Keratinocyte (primary cell): ENCODE measurements around the gene OR5A2. TPM values are rescaled to one million over a fixed set of nuclear protein-coding genes. Genes with fewer than 3 reads are reported as not detected.

Experiments
- DNase-seq: peaks from one replicate; pipeline ENCODE4 v3.0.0-alpha.2; 2011; ENCODE audit warnings: low read depth, missing footprints, low spot score
- FAIRE-seq: peaks from 2 replicates; lab custom pipeline; 2011; peaks lifted over from hg19 to GRCh38; lab: Jason Lieb, UNC
- H2AFZ ChIP-seq: 2 replicates; pipeline ENCODE4 v1.6.0; 2012; ENCODE audit warnings: low read length, control low read depth, inconsistent platforms; ENCODE audit not compliant: control insufficient read depth
- H3K27ac ChIP-seq: 2 replicates; pipeline ENCODE4 v1.5.1; 2011; ENCODE audit warnings: low read length; ENCODE audit not compliant: control insufficient read depth, insufficient read depth
- H3K27me3 ChIP-seq: 3 replicates; pipeline ENCODE4 v1.6.0; 2011; ENCODE audit warnings: low read length; ENCODE audit not compliant: control insufficient read depth, insufficient read depth; ENCODE audit errors: extremely low read depth
- H3K36me3 ChIP-seq, 2 experiments: 2 replicates in 1 of 2; 3 replicates in 1 of 2; pipeline ENCODE4 v1.5.1; 2011; ENCODE audit warnings: low read length in 2 of 2, mild to moderate bottlenecking in 1 of 2; ENCODE audit not compliant: control insufficient read depth in 2 of 2, insufficient read depth in 2 of 2; ENCODE audit errors: extremely low read depth in 1 of 2
- H3K4me1 ChIP-seq: 3 replicates; pipeline ENCODE4 v1.5.1; 2011; ENCODE audit warnings: low read length; ENCODE audit not compliant: control insufficient read depth, insufficient read depth; ENCODE audit errors: extremely low read depth
- H3K4me2 ChIP-seq: 3 replicates; pipeline ENCODE4 v1.6.0; 2011; ENCODE audit warnings: low read depth, low read length; ENCODE audit not compliant: control insufficient read depth, insufficient read depth; ENCODE audit errors: extremely low read depth
- H3K4me3 ChIP-seq, 3 experiments: fragments of 200-600 bp in 1 of 3; sonication (generic) in 1 of 3; 2 replicates in 2 of 3; 3 replicates in 1 of 3; pipeline ENCODE4 v1.5.1; 2011 to 2016; ENCODE audit warnings: low read length in 3 of 3, mild to moderate bottlenecking in 3 of 3, control low read depth in 2 of 3, inconsistent platforms in 1 of 3, low read depth in 1 of 3, mixed read lengths in 1 of 3, mixed run types in 1 of 3, moderate library complexity in 1 of 3; ENCODE audit not compliant: control insufficient read depth in 2 of 3, insufficient read depth in 2 of 3; ENCODE audit errors: extremely low read depth in 1 of 3
- H3K79me2 ChIP-seq: 2 replicates; pipeline ENCODE4 v1.6.0; 2012; ENCODE audit warnings: low read length; ENCODE audit not compliant: control insufficient read depth, insufficient read depth
- H3K9ac ChIP-seq: 3 replicates; pipeline ENCODE4 v1.6.0; 2011; ENCODE audit warnings: low read length; ENCODE audit not compliant: control insufficient read depth, insufficient read depth; ENCODE audit errors: extremely low read depth
- H3K9me1 ChIP-seq: 3 replicates; pipeline ENCODE4 v1.6.0; 2011; ENCODE audit warnings: low read length; ENCODE audit not compliant: control insufficient read depth, insufficient read depth; ENCODE audit errors: extremely low read depth
- H3K9me3 ChIP-seq: 2 replicates; pipeline ENCODE4 v1.5.1; 2012; ENCODE audit warnings: low read depth, low read length; ENCODE audit not compliant: control insufficient read depth
- H4K20me1 ChIP-seq: 3 replicates; pipeline ENCODE4 v1.6.0; 2011; ENCODE audit warnings: low read length; ENCODE audit not compliant: control insufficient read depth, insufficient read depth; ENCODE audit errors: extremely low read depth
- EZH2 ChIP-seq: IDR thresholded peaks from one replicate; pipeline ENCODE4 v1.6.1; 2012; ENCODE audit warnings: inconsistent platforms, mild to moderate bottlenecking, low read length, moderate library complexity
- dilution Hi-C: fragments of 300-500 bp; cut with MboI; formaldehyde crosslinking; loops from one replicate; pipeline ENCODE4 v1.7.0; 2020; ENCODE audit warnings: low sequenced_read_pairs; ENCODE audit not compliant: extremely low pct_ligation_motif_present
- polyA plus RNA-seq, 5 experiments: library from polyadenylated mRNA; depleted of rRNA in 3 of 5; stranded (reverse) in 3 of 5; stranded (forward) in 1 of 5; unstranded in 1 of 5; fragments of >200 nt; gene quantifications; 1 replicate in 1 of 5; 2 replicates in 3 of 5; 3 replicates in 1 of 5; pipeline versions ENCODE4 v1.2.1 to v1.2.3, GENCODE V29; 2011 to 2012; ENCODE audit warnings: missing spikeins in 2 of 5, low read depth in 1 of 5, low replicate concordance in 1 of 5
- TF ChIP-seq, protein P1 (sequence below), 3 experiments: IDR thresholded peaks in 1 of 3; conservative IDR thresholded peaks in 1 of 3; optimal IDR thresholded peaks in 1 of 3; 2 replicates in 2 of 3; 3 replicates in 1 of 3; pipeline versions ENCODE3 to v1.5.1; 2011; ENCODE audit warnings: low read length in 3 of 3, mild to moderate bottlenecking in 3 of 3, moderate library complexity in 2 of 3, control low read depth in 1 of 3, inconsistent platforms in 1 of 3; ENCODE audit not compliant: insufficient read depth in 2 of 3; ENCODE audit errors: extremely low read depth in 1 of 3

OR5A2 gene
- polyA plus RNA-seq, 1 donor (not counting 4 experiments of a cell fraction or from before 2014, with no cell fraction given): not detected

DNA sequence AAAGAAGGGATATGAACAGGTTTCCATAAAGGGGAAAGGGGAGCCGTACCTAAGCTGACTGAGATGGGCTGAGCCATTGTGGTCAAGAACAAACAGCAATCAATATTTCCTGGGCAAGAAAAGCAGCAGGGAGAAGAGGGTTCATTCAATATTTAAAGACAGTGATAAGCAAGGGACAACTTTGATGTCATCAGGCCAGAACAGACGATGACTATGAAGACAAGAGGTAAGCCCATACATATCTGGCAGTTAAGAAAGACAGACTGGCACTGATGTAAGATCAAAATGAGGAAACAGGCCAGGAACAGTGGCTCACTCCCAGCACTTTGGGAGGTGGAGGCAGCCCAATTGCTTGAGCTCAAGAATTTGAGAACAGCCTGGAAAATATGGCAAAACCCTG lies 2.4 kb downstream of the OR5A2 start:
- Histone ChIP-seq H3K4me3 (no peak overlapping the region), H3K9me1 (no peaks in the 10 kb centered on the region), H3K27ac (no peak overlapping the region), H3K4me2 (no peak overlapping the region), H2AFZ (no peak overlapping the region), H3K36me3 (no peaks in the 10 kb centered on the region), H3K4me1 (no peaks in the 10 kb centered on the region), H3K27me3 (no peaks in the 10 kb centered on the region), H3K9ac (no peak overlapping the region), H3K9me3 (no peaks in the 10 kb centered on the region), H4K20me1 (no peaks in the 10 kb centered on the region), H3K79me2 (no peaks in the 10 kb centered on the region)
- DNase-seq (no peak), FAIRE-seq (no peak)
- dilution Hi-C loops: no loop called here
- TF ChIP-seq EZH2: no peak

DNA sequence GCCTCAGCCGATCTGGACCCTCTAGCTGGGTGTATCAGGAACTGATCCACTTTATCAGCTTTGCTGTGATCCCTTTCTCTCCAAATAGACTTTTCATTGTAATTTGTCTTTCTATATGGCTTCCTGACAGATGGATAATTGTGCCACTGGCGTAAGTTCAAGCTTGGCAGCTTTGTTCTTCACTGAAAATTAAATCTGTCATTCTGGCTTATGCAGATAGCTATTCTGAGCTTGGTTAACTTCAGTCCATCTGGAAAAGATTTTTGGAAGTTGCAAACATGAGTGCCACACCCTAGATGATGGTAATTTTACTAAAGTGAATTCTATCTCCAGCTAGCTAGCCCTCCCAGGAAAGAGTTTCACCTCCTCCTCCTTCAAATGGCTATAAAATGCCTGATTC lies 8.1 kb downstream of the OR5A2 start:
- Histone ChIP-seq H3K79me2 (no peaks in the 10 kb centered on the region), H3K27ac (no peak overlapping the region), H3K4me1 (no peaks in the 10 kb centered on the region), H2AFZ (no peak overlapping the region), H3K9me3 (no peaks in the 10 kb centered on the region), H3K36me3 (no peaks in the 10 kb centered on the region), H3K27me3 (no peaks in the 10 kb centered on the region), H3K9ac (no peak overlapping the region), H4K20me1 (no peaks in the 10 kb centered on the region), H3K9me1 (no peaks in the 10 kb centered on the region), H3K4me3 (no peak overlapping the region), H3K4me2 (no peak overlapping the region)
- no peak for TF ChIP-seq EZH2
- TF ChIP-seq, protein P1, sequence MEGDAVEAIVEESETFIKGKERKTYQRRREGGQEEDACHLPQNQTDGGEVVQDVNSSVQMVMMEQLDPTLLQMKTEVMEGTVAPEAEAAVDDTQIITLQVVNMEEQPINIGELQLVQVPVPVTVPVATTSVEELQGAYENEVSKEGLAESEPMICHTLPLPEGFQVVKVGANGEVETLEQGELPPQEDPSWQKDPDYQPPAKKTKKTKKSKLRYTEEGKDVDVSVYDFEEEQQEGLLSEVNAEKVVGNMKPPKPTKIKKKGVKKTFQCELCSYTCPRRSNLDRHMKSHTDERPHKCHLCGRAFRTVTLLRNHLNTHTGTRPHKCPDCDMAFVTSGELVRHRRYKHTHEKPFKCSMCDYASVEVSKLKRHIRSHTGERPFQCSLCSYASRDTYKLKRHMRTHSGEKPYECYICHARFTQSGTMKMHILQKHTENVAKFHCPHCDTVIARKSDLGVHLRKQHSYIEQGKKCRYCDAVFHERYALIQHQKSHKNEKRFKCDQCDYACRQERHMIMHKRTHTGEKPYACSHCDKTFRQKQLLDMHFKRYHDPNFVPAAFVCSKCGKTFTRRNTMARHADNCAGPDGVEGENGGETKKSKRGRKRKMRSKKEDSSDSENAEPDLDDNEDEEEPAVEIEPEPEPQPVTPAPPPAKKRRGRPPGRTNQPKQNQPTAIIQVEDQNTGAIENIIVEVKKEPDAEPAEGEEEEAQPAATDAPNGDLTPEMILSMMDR (optimal IDR thresholded peaks at IDR 0.05 in 1 of 3, IDR thresholded peaks at IDR 0.05 in 1 of 3, conservative IDR thresholded peaks at IDR 0.05 in 1 of 3; ENCODE audit: extremely low read depth in 1 of 3, insufficient read depth in 2 of 3, low read length in 3 of 3): no peak
- no peak for FAIRE-seq
- DNase-seq: no peak
- dilution Hi-C loops: no loop called here

DNA sequence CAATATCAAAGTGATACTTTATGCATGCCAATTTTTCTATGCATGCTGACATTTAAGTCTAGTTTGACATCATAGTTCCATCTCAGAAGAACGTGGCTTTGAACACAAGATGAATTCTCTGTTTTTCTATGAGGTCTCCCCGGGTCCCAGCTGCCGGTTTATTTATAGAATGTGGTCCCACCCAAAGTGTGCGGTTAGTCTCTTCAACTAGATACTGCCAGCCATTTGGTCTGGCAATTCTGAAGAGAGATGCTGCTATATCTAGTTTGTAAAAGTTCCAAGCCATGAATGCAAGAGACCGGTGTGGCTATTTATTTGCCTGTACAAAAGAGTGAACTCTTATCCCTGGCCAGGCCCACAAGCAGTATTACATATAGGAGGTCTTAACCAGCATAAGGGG lies 9.2 kb downstream of the OR5A2 start:
- FAIRE-seq: no peak

More for the DNA sequence above, 9.2 kb downstream of the OR5A2 start:
- no peaks in the 10 kb centered on the region for H3K27me3 ChIP-seq
- H3K4me1 ChIP-seq: no peaks in the 10 kb centered on the region
- H3K9me1 ChIP-seq: no peaks in the 10 kb centered on the region
- H2AFZ ChIP-seq: no peak overlapping the region
- H4K20me1 ChIP-seq: no peaks in the 10 kb centered on the region
- no peak overlapping the region for H3K4me3 ChIP-seq
- no peaks in the 10 kb centered on the region for H3K79me2 ChIP-seq
- H3K27ac ChIP-seq: no peak overlapping the region
- DNase-seq: no peak
- TF ChIP-seq EZH2: no peak
- TF ChIP-seq, protein P1 (optimal IDR thresholded peaks at IDR 0.05 in 1 of 3, IDR thresholded peaks at IDR 0.05 in 1 of 3, conservative IDR thresholded peaks at IDR 0.05 in 1 of 3; ENCODE audit: extremely low read depth in 1 of 3, insufficient read depth in 2 of 3, low read length in 3 of 3): no peak
- H3K9me3 ChIP-seq: no peaks in the 10 kb centered on the region
- H3K4me2 ChIP-seq: no peak overlapping the region
- H3K9ac ChIP-seq: no peak overlapping the region
- no peaks in the 10 kb centered on the region for H3K36me3 ChIP-seq
- dilution Hi-C loops: no loop called here
